ENCODE data around the gene ADIPOR2. TPM values are rescaled to one million over a fixed set of nuclear protein-coding genes. Genes with fewer than 3 reads are reported as not detected.

ADIPOR2 gene
- total and polyA plus RNA-seq, 2 of the 4 experiments (the other 2 are of a cell fraction): 20.0 to 24.9 TPM

DNA sequence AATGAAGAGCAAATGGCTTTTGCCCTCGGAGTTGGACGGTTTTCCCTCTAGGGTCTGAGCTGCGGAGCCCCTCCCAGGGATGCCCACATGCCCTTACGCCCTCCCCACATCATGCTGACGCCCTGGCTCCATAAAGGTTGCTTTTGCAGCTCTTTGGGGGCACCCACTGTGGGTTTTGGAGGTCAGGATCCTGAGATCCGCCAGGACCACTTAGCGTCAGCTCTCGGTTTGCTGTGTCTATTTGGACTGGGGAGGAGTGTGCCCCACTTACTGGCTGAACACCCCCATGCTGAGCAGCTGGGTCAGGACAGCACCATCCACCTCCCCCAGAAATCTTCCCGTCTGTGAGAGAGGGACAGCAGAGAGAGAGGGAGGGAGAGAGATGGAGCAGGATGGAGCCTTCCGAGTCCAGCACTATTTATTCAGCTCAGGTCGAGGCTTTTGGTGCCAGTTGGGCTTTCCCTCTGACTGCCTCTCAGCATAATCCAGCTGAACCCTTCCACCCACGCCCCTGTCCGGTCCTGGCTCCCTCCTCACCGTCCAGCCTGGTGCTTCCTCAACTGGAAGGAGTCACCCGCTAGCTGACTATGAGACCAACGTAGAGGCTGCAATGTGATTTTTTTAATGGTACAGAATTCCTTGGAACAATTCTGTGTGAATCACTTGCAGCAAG, 110.6 kb downstream of the ADIPOR2 start:
- Histone ChIP-seq H3K4ac (ENCODE audit: low read depth, low read length) (no peak overlapping the region), H2BK120ac (ENCODE audit: low read depth, low read length) (no peak overlapping the region), H2AFZ (replicated peaks; ENCODE audit: low read length, poor library complexity) (no peak overlapping the region), H3K4me3 (ENCODE audit: insufficient read depth, low read depth, low read length) (no peak overlapping the region), H4K91ac (ENCODE audit: insufficient read depth, low read depth, low read length) (no peak overlapping the region), H3K27me3 (ENCODE audit: control insufficient read depth, insufficient read depth, low read length) (no peaks in the 10 kb centered on the region; the same call in 1 of the 2 replicates), H3K9me3 (ENCODE audit: control insufficient read depth, insufficient read depth, low read length) (no peaks in the 10 kb centered on the region), H2BK5ac (ENCODE audit: low read depth, low read length, poor library complexity, severe bottlenecking) (no peak overlapping the region), H3K14ac (replicated peaks; ENCODE audit: low read depth, low read length) (no peak overlapping the region), H3K4me2 (ENCODE audit: low read depth, low read length) (no peak overlapping the region), H3K23ac (ENCODE audit: low read depth, low read length) (no peak overlapping the region), H2AK5ac (ENCODE audit: low read depth, low read length) (no peak overlapping the region), H4K20me1 (ENCODE audit: insufficient read depth, low read length) (no peaks in the 10 kb centered on the region), H3K4me1 (ENCODE audit: control insufficient read depth, insufficient read depth, low read length) (no peaks in the 10 kb centered on the region), H3K18ac (ENCODE audit: low read depth, low read length) (no peak overlapping the region), H4K8ac (ENCODE audit: low read depth in 2 of 2, low read length in 2 of 2) (no peak overlapping the region), H2BK20ac (ENCODE audit: low read depth, low read length) (no peak overlapping the region), H2BK15ac (ENCODE audit: low read depth, low read length) (no peak overlapping the region), H3K27ac (ENCODE audit: insufficient read depth, low read length) (no peak overlapping the region), H3K9ac (ENCODE audit: low read depth, low read length) (no peak overlapping the region), H3K36me3 (ENCODE audit: control insufficient read depth, insufficient read depth, low read length) (no peaks in the 10 kb centered on the region), H3K56ac (ENCODE audit: extremely low read depth, insufficient read depth, low read length) (no peak overlapping the region), H3K79me1 (ENCODE audit: low read depth in 1 of 2, low read length in 2 of 2) (0 out of 4 replicates have a peak, but pooled peaks cover 0 to under 1% of the 10 kb centered on the region in 2 experiments), H4K5ac (ENCODE audit: low read depth, low read length) (no peak overlapping the region), H3K9me1 (ENCODE audit: insufficient read depth, low read length) (peaks cover under 1% of the 10 kb centered on the region; the same call in 1 of the 2 replicates), H2AK9ac (replicated peaks; ENCODE audit: low read depth, low read length, poor library complexity) (no peak overlapping the region)
- TF ChIP-seq POLR2A (IDR thresholded peaks at IDR 0.05; ENCODE audit: low read depth, low read length) (no peak), MAFK (IDR thresholded peaks at IDR 0.05; ENCODE audit: low read depth, low read length) (no peak), ELK1 (IDR thresholded peaks at IDR 0.05; ENCODE audit: borderline replicate concordance, low read depth, low read length) (no peak), SMC3 (IDR thresholded peaks at IDR 0.05; ENCODE audit: low read depth, low read length) (no peak), USF2 (IDR thresholded peaks at IDR 0.05; ENCODE audit: low read depth, low read length) (no peak)
- dilution Hi-C loops (cut with HindIII; ENCODE audit: low sequenced_read_pairs, unreplicated experiment) (no loop called here), in situ Hi-C loops (cut with MboI; ENCODE audit: low sequenced_read_pairs) (loop anchor here (10.0 to 25.0 kb wide), 3 partner anchors 223 to 783 kb away; no protein-coding TSS in a partner anchor), intact Hi-C loops (cut with micrococcal nuclease) (no loop called here)
- 50% methylated on average over 1 of the region's 16 CpGs; no CpG with 5 or more reads in 1 of the 2 experiments for WGBS, 2 experiments (ENCODE audit: extremely low coverage in 2 of 2, insufficient read length in 1 of 2)
- POLR2A ChIA-PET (ENCODE audit: unreplicated experiment): no interaction called here
- peak; percentile 29 for DNase-seq
- BruUV-seq (replicated peaks): no TSS peak
- CTCF ChIA-PET: interaction anchor here (1.0 to 1.7 kb wide), 2 partner anchors 10 to 138 kb away, joined by 3 to 7 read pairs; no protein-coding TSS in a partner anchor
- no peak for ATAC-seq (ENCODE audit: low read depth)
